Activated naive CD8-positive, alpha-beta T cell (primary cell): ENCODE data around the gene FAM120AOS.

ENCODE experiments used
- H3K27ac Mint-ChIP-seq: one replicate; pipeline ENCODE4 v1.8.0; 2021; ENCODE audit warnings: mixed read lengths
- H3K27me3 Mint-ChIP-seq: one replicate; pipeline ENCODE4 v1.8.0; 2021; ENCODE audit warnings: mixed read lengths
- H3K36me3 Mint-ChIP-seq: one replicate; pipeline ENCODE4 v1.8.0; 2021; ENCODE audit warnings: mixed read lengths
- H3K4me1 Mint-ChIP-seq: one replicate; pipeline ENCODE4 v1.8.0; 2021; ENCODE audit warnings: low read depth, mixed read lengths
- H3K4me3 Mint-ChIP-seq: one replicate; pipeline ENCODE4 v1.8.0; 2021; ENCODE audit warnings: mild to moderate bottlenecking, mixed read lengths
- H3K9me3 Mint-ChIP-seq: one replicate; pipeline ENCODE4 v1.8.0; 2021; ENCODE audit warnings: low read depth, mixed read lengths

FAM120AOS gene

DNA sequence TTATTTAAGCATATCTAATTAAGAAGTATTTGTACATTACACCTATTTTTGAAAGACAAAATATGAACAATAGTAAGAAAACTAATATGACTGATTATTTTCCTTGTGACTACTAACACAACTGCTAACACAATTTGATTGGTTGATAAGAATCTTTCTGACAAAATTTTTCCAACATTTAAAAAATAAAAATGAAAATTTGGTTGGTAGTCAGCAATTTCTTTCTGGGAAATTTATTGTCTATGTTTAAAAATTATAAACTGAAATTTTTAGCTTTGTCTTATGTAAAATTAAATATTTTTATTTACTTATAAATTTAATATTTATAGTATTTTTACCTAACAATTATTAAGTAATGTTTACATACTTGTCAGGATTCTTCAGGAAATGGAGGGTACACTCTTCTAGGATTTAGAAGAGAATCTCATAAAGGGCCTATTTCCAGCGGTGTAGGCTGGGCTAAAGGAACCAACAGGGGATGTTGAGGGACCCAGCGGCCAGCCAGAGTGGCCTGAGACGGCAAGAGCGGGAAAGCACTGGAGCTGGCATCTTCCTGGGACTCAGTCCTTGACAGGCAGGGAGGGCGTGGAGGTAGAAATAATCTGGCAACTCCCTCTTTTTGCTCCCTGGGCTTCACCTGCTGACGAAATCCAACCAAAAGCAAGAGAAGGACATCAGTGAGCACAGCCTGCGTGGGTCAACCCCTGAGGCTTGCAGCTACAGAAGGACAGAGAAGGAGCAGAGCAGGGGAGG, 16.6 kb downstream of the FAM120AOS start:
- Mint-ChIP-seq H3K27me3 (no peaks in the 10 kb centered on the region), H3K27ac (no peak overlapping the region), H3K4me1 (peaks cover 1% of the 10 kb centered on the region), H3K9me3 (no peaks in the 10 kb centered on the region), H3K36me3 (peaks cover 4% of the 10 kb centered on the region), H3K4me3 (no peak overlapping the region)

- H3K4me3 Mint-ChIP-seq = no peak overlapping the region
- H3K27me3 Mint-ChIP-seq = no peaks in the 10 kb centered on the region
- H3K9me3 Mint-ChIP-seq = no peaks in the 10 kb centered on the region
- peaks cover 5% of the 10 kb centered on the region for H3K4me1 Mint-ChIP-seq
- peaks cover 4% of the 10 kb centered on the region for H3K36me3 Mint-ChIP-seq
- H3K27ac Mint-ChIP-seq = no peak overlapping the region
These were observed 17.2 kb downstream of the FAM120AOS start for GRCh38 chr9:93436218-93436617.

GRCh38 chr9:93435386-93435785, 18.0 kb downstream of the FAM120AOS start:
- H3K4me1 Mint-ChIP-seq = peaks cover 5% of the 10 kb centered on the region
- H3K9me3 Mint-ChIP-seq = no peaks in the 10 kb centered on the region
- H3K4me3 Mint-ChIP-seq = no peak overlapping the region
- peaks cover 4% of the 10 kb centered on the region for H3K36me3 Mint-ChIP-seq
- no peak overlapping the region for H3K27ac Mint-ChIP-seq
- H3K27me3 Mint-ChIP-seq = no peaks in the 10 kb centered on the region

- Mint-ChIP-seq H3K27me3 (no peaks in the 10 kb centered on the region), H3K9me3 (no peaks in the 10 kb centered on the region), H3K27ac (no peak overlapping the region), H3K4me1 (peaks cover 5% of the 10 kb centered on the region), H3K4me3 (no peak overlapping the region), H3K36me3 (peaks cover 4% of the 10 kb centered on the region)
These were observed 19.3 kb downstream of the FAM120AOS start for GRCh38 chr9:93434056-93434455.

DNA sequence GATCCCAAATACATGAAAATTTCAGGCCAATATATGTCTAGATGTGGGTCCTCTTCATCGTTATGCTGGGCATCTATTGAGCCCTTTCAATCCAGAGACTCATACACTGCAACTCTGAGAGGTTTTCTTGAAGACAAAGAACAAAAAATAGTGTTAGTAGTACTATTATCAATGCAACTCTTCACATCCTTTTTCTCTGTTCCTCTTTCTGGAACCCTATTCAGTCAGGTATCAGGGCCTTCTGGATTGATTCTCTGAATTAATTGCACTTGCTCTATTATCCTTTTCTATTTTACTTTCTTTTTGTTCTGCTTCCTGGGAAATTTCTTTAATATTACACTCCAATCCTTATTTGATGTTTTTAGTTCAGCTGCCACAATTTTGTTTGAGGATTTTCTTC, 20.4 kb downstream of the FAM120AOS start:
- no peak overlapping the region for H3K4me3 Mint-ChIP-seq
- no peaks in the 10 kb centered on the region for H3K9me3 Mint-ChIP-seq
- H3K36me3 Mint-ChIP-seq = peaks cover 4% of the 10 kb centered on the region
- H3K27ac Mint-ChIP-seq = no peak overlapping the region
- no peaks in the 10 kb centered on the region for H3K27me3 Mint-ChIP-seq
- H3K4me1 Mint-ChIP-seq = peaks cover 5% of the 10 kb centered on the region

DNA sequence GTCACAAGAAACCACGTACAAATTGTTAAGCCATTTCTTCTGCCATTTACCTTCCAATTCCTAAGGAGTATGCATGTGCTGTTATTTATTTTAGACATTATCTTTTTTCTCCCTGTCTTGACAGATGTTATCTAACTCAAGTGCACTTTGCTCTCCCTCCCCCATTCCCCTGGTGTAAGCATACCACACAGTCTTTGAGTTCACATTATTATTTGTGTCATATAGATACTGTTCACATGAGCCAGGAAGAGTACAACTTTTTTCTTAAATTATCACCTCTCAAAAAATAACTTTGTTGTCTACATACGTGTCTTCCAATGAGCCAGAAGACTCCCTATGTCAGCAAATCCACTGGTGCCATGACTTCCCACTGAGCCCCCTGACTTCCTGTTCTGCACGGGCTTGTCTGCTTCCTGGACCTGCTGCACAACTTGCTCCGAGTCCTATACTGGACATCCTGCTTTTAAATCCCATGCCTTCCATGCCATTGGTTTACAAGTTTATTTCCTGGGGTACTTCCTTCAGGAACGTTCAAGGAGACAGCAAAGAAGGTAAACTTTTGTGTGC, 21.8 kb downstream of the FAM120AOS start:
- Mint-ChIP-seq H3K36me3 (no peaks in the 10 kb centered on the region), H3K27ac (no peak overlapping the region), H3K4me3 (no peak overlapping the region), H3K4me1 (peaks cover 5% of the 10 kb centered on the region), H3K9me3 (no peaks in the 10 kb centered on the region), H3K27me3 (no peaks in the 10 kb centered on the region)

DNA sequence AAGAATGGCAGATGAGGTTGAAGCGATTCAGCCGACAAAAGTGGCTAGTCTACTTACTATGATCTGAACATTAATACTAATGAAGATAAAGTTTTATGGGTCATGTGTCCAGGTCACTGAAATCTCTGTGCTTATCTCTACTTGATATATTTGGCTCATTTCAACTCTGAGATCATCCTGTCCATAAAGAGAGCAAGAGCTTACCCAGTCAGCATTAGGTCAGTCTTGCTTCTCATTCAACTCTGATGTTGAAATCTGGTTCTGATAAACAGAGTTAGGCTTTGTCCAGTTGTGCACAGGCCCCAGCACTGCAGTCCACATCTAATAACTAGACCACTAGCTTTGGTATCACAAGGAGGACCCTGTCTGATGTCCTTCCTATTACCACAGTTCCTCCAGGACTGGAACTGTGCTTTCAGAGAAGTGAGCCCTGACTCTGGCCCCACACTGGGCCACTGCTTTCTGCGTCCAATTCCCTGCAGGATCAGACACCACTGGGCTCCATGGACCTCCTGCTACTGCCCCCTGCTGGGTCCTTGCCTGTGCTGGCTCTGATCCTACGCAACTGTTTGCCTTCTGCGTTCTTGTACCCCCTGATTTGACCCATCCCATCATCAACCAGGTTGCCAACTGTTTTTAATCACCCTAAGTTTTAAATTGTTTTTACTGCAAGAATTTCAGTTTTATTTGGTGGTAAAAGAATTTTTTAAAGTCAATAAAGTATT, 25.6 kb downstream of the FAM120AOS start:
- no peak overlapping the region for H3K27ac Mint-ChIP-seq

GRCh38 chr9:93422977-93423616, 30.3 kb downstream of the FAM120AOS start:
- Mint-ChIP-seq H3K27ac (no peak overlapping the region), H3K4me1 (no peaks in the 10 kb centered on the region), H3K36me3 (peaks cover 4% of the 10 kb centered on the region), H3K27me3 (peaks cover 5% of the 10 kb centered on the region), H3K9me3 (peaks cover 13% of the 10 kb centered on the region), H3K4me3 (no peak overlapping the region)

More for the DNA sequence above, 25.6 kb downstream of the FAM120AOS start:
- Mint-ChIP-seq H3K4me3 (no peak overlapping the region), H3K27me3 (peaks cover 2% of the 10 kb centered on the region), H3K9me3 (peaks cover 3% of the 10 kb centered on the region), H3K36me3 (no peaks in the 10 kb centered on the region), H3K4me1 (peaks cover 5% of the 10 kb centered on the region)

- Mint-ChIP-seq H3K36me3 (peaks cover 6% of the 10 kb centered on the region), H3K4me3 (no peak overlapping the region), H3K9me3 (peaks cover 15% of the 10 kb centered on the region), H3K27ac (no peak overlapping the region), H3K4me1 (peaks cover 2% of the 10 kb centered on the region), H3K27me3 (peaks cover 13% of the 10 kb centered on the region)
These were observed 34.4 kb downstream of the FAM120AOS start for GRCh38 chr9:93419023-93419422.

- H3K4me3 Mint-ChIP-seq = no peak overlapping the region
- peaks cover 2% of the 10 kb centered on the region for H3K4me1 Mint-ChIP-seq
- H3K27ac Mint-ChIP-seq = no peak overlapping the region
- peaks cover 22% of the 10 kb centered on the region for H3K9me3 Mint-ChIP-seq
- H3K36me3 Mint-ChIP-seq = peaks cover 6% of the 10 kb centered on the region
- H3K27me3 Mint-ChIP-seq = peaks cover 13% of the 10 kb centered on the region
These were observed 35.8 kb downstream of the FAM120AOS start for GRCh38 chr9:93417538-93417937.

- Mint-ChIP-seq H3K36me3 (peaks cover 6% of the 10 kb centered on the region), H3K4me3 (no peak overlapping the region), H3K27me3 (peaks cover 13% of the 10 kb centered on the region), H3K9me3 (peaks cover 22% of the 10 kb centered on the region), H3K27ac (no peak overlapping the region), H3K4me1 (peaks cover 2% of the 10 kb centered on the region)
These were observed 36.7 kb downstream of the FAM120AOS start for GRCh38 chr9:93416530-93417235.

DNA sequence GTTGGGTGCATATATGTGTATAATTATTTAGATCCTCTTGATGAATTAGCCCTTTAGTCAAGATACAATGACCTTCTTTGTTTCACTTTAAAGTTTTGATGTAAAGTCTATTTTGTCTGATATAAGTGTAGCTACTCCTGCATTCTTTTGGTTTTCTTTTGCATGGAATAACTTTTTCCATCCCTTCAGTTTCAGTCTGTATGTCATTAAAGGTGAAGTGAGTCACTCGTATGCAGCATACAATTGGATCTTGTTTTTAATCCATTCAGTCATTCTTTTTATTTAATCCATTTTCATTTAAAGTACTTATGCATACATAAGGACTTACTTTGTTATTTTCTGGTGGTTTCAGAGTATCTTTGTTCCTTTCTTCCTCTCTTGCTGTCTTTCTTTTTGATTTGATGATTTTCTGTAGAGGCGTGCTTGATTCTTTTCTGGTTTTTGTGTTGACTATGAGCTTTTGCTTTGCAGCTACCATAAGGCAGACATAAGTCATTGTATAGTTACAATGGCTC, 38.1 kb downstream of the FAM120AOS start:
- peaks cover 19% of the 10 kb centered on the region for H3K9me3 Mint-ChIP-seq
- peaks cover 2% of the 10 kb centered on the region for H3K4me1 Mint-ChIP-seq
- no peak overlapping the region for H3K27ac Mint-ChIP-seq
- H3K4me3 Mint-ChIP-seq = no peak overlapping the region
- peaks cover 6% of the 10 kb centered on the region for H3K36me3 Mint-ChIP-seq
- H3K27me3 Mint-ChIP-seq = peaks cover 14% of the 10 kb centered on the region

DNA sequence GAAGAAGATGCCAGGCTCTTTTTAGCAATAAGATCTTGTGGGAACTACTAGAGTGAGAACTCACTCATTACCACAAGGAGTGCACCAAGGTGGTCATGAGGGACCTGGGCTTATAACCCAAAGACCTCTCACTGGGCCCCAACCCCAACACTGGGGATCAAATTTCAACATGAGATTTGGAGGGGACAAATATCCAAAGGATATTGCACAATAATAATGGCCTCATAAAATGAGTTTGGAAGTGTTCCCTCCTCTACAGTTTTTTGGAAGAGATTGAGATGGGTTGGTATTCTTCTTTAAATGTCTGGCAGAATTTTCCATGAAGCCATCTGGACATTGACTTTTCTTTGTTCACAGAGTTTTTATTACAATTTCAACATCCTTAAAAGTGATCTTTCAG, 39.9 kb downstream of the FAM120AOS start:
- Mint-ChIP-seq H3K27ac (no peak overlapping the region), H3K36me3 (peaks cover 2% of the 10 kb centered on the region), H3K4me3 (no peak overlapping the region), H3K4me1 (peaks cover 2% of the 10 kb centered on the region), H3K9me3 (peaks cover 12% of the 10 kb centered on the region), H3K27me3 (peaks cover 14% of the 10 kb centered on the region)

- no peaks in the 10 kb centered on the region for H3K9me3 Mint-ChIP-seq
- H3K36me3 Mint-ChIP-seq = no peaks in the 10 kb centered on the region
- peaks cover 4% of the 10 kb centered on the region for H3K27me3 Mint-ChIP-seq
- H3K4me1 Mint-ChIP-seq = no peaks in the 10 kb centered on the region
- H3K4me3 Mint-ChIP-seq = no peak overlapping the region
- H3K27ac Mint-ChIP-seq = no peak overlapping the region
These were observed 47.0 kb downstream of the FAM120AOS start for GRCh38 chr9:93406371-93406770.
